Activated T-cell treated with anti-CD3 and anti-CD28 coated beads, Interleukin-2, amount 50 U/mL, for 48 hours (primary cell): ENCODE results near the gene MXRA7.
"Not testable (repeated sequence)": the region's sequence is repeated elsewhere in the genome, so short reads cannot be mapped to it uniquely, and the experiment has no call there.

Source experiments
- DNase-seq, 2 experiments: peaks; one replicate each; pipeline ENCODE4 v3.0.0-alpha.2; 2020

MXRA7 gene

GRCh38 chr17:76715496-76715830, 4.7 kb upstream of the MXRA7 start:
- DNase-seq: no peak

- DNase-seq: peak; percentile 83 to 88
Measured at GRCh38 chr17:76714822-76715495, 4.2 kb upstream of the MXRA7 start.

- no peak for DNase-seq
Measured at GRCh38 chr17:76714336-76714735, 3.6 kb upstream of the MXRA7 start.

- DNase-seq: no peak
Measured at GRCh38 chr17:76713765-76714164, 3.0 kb upstream of the MXRA7 start.

GRCh38 chr17:76712321-76712720, 1.6 kb upstream of the MXRA7 start:
- DNase-seq: not testable (repeated sequence)

- DNase-seq: not testable (repeated sequence)
Measured at GRCh38 chr17:76709951-76710862, 558 bp downstream of the MXRA7 start.

- no peak for DNase-seq
Measured at GRCh38 chr17:76709077-76709950, 1.5 kb downstream of the MXRA7 start.

- no peak for DNase-seq
Measured at GRCh38 chr17:76707985-76708807, 2.6 kb downstream of the MXRA7 start.

GRCh38 chr17:76706817-76707216, 3.9 kb downstream of the MXRA7 start:
- DNase-seq: no peak

GRCh38 chr17:76704805-76705204, 6.0 kb downstream of the MXRA7 start:
- DNase-seq: no peak

- DNase-seq: no peak
Measured at GRCh38 chr17:76702941-76703637, 7.7 kb downstream of the MXRA7 start.

GRCh38 chr17:76702076-76702475, 8.7 kb downstream of the MXRA7 start:
- DNase-seq: no peak

GRCh38 chr17:76701471-76701967, 9.2 kb downstream of the MXRA7 start:
- DNase-seq: no peak

GRCh38 chr17:76700617-76701470, 9.9 kb downstream of the MXRA7 start:
- DNase-seq: no peak

GRCh38 chr17:76700270-76700616, 10.5 kb downstream of the MXRA7 start:
- DNase-seq: no peak

GRCh38 chr17:76698466-76698977, 12.2 kb downstream of the MXRA7 start:
- DNase-seq: not testable (repeated sequence)

GRCh38 chr17:76697702-76698465, 12.9 kb downstream of the MXRA7 start:
- DNase-seq: no peak

- DNase-seq: no peak
Measured at GRCh38 chr17:76696763-76697701, 13.7 kb downstream of the MXRA7 start.
